ENCODE results near the gene NIM1K.
"Not testable (repeated sequence)": the region's sequence is repeated elsewhere in the genome, so short reads cannot be mapped to it uniquely, and the experiment has no call there.

Gene NIM1K

GRCh38 chr5:43316421-43316820 lies 124.4 kb downstream of the NIM1K start:
- in situ Hi-C loops (cut with HindIII; ENCODE audit: low pct_ligation_motif_present, low sequenced_read_pairs), result no loop called here
- no peak overlapping the region for H3K27ac ChIP-seq
- no peak for DNase-seq
- H3K4me3 ChIP-seq (ENCODE audit: low read depth, low read length), result no peak overlapping the region
- H3K36me3 ChIP-seq (replicated peaks), result peaks cover 2% of the 10 kb centered on the region
- no peak for TF ChIP-seq CTCF (IDR thresholded peaks at IDR 0.05; ENCODE audit: low read depth, low read length, missing control alignments)
- no peaks in the 10 kb centered on the region for H3K27me3 ChIP-seq (replicated peaks)

GRCh38 chr5:43320846-43321245 lies 128.8 kb downstream of the NIM1K start:
- no peak for DNase-seq
- H3K36me3 ChIP-seq (replicated peaks), result no peaks in the 10 kb centered on the region
- no peaks in the 10 kb centered on the region for H3K27me3 ChIP-seq (replicated peaks)
- in situ Hi-C loops (cut with HindIII; ENCODE audit: low pct_ligation_motif_present, low sequenced_read_pairs), result no loop called here
- no peak for TF ChIP-seq CTCF (IDR thresholded peaks at IDR 0.05; ENCODE audit: low read depth, low read length, missing control alignments)
- no peak overlapping the region for H3K4me3 ChIP-seq (ENCODE audit: low read depth, low read length)
- no peak overlapping the region for H3K27ac ChIP-seq

- H3K27me3 ChIP-seq (replicated peaks); H3K4me3 ChIP-seq (ENCODE audit: low read depth, low read length); in situ Hi-C loops (cut with HindIII; ENCODE audit: low pct_ligation_motif_present, low sequenced_read_pairs); H3K36me3 ChIP-seq (replicated peaks); H3K27ac ChIP-seq; DNase-seq: not testable (repeated sequence)
Measured at GRCh38 chr5:43323488-43323887, 131.5 kb downstream of the NIM1K start.

GRCh38 chr5:43325624-43326023 lies 133.6 kb downstream of the NIM1K start:
- in situ Hi-C loops (cut with HindIII; ENCODE audit: low pct_ligation_motif_present, low sequenced_read_pairs), result not testable (repeated sequence)

More at GRCh38 chr5:43325624-43326023, 133.6 kb downstream of the NIM1K start:
- not testable (repeated sequence) for H3K36me3 ChIP-seq (replicated peaks); DNase-seq; H3K4me3 ChIP-seq (ENCODE audit: low read depth, low read length); H3K27ac ChIP-seq; H3K27me3 ChIP-seq (replicated peaks)
